GM23338 (cell line): ENCODE results near the gene LARGE1.

ENCODE experiments used
- CREB1 ChIP-seq: fragments of 250-450 bp; sonication (Bioruptor Pico); IDR thresholded peaks from 2 replicates; pipeline ENCODE4 v1.5.0; 2020; ENCODE audit warnings: low read depth, mild to moderate bottlenecking, moderate library complexity
- CTCF ChIP-seq, 2 experiments: fragments of 200-600 bp in 1 of 2; sonication (generic) in 1 of 2; conservative IDR thresholded peaks; 2 replicates each; pipeline versions ENCODE4 v1.5.1 to v1.6.1; 2016 to 2017; ENCODE audit warnings: antibody characterized with exemption in 2 of 2, low read depth in 2 of 2, mild to moderate bottlenecking in 2 of 2, moderate library complexity in 1 of 2
- EZH2 ChIP-seq: fragments of 200-600 bp; sonication (generic); IDR thresholded peaks from one replicate; pipeline ENCODE4 v1.8.0; 2017; ENCODE audit warnings: antibody characterized with exemption, mild to moderate bottlenecking, low read depth; ENCODE audit not compliant: unreplicated experiment
- EZH2phosphoT487 ChIP-seq: fragments of 200-600 bp; sonication (generic); IDR thresholded peaks from one replicate; pipeline ENCODE4 v1.8.1; 2018; ENCODE audit warnings: antibody characterized with exemption; ENCODE audit not compliant: unreplicated experiment
- JUNB ChIP-seq: IDR thresholded peaks from one replicate; pipeline ENCODE4 v1.6.1; 2016; ENCODE audit warnings: antibody characterized with exemption; ENCODE audit not compliant: unreplicated experiment
- NANOG ChIP-seq: IDR thresholded peaks from 2 replicates; pipeline ENCODE4 v1.6.1; 2016; ENCODE audit warnings: antibody characterized with exemption, borderline replicate concordance
- POLR2AphosphoS5 ChIP-seq: IDR thresholded peaks from 2 replicates; pipeline ENCODE4 v1.6.1; 2016; ENCODE audit warnings: antibody characterized with exemption, low read depth
- STAT1 ChIP-seq: IDR thresholded peaks from one replicate; pipeline ENCODE4 v1.6.1; 2016; ENCODE audit warnings: antibody characterized with exemption; ENCODE audit not compliant: unreplicated experiment
- ZNF114 ChIP-seq: fragments of 250-450 bp; sonication (Bioruptor Pico); IDR thresholded peaks from 2 replicates; pipeline ENCODE4 v1.5.0; 2020; ENCODE audit warnings: mild to moderate bottlenecking, moderate library complexity
- ZNF331 ChIP-seq: fragments of 250-450 bp; sonication (Bioruptor Pico); IDR thresholded peaks from 2 replicates; pipeline ENCODE4 v1.5.0; 2020; ENCODE audit warnings: low read depth, mild to moderate bottlenecking, moderate library complexity
- TF ChIP-seq, protein P1 (sequence below): IDR thresholded peaks from one replicate; pipeline ENCODE4 v1.6.1; 2018; ENCODE audit warnings: antibody characterized with exemption; ENCODE audit not compliant: unreplicated experiment
- TF ChIP-seq, protein P2 (sequence below): IDR thresholded peaks from 2 replicates; pipeline ENCODE4 v1.6.1; 2016; ENCODE audit warnings: antibody characterized with exemption

GRCh38 chr22:33923033-33923432, 2.8 kb upstream of the LARGE1 start:
- TF ChIP-seq EZH2phosphoT487 (no peak), CTCF (conservative IDR thresholded peaks at IDR 0.05; ENCODE audit: low read depth in 2 of 2) (no peak), CREB1 (CRISPR knock-in tag) (no peak), POLR2AphosphoS5 (no peak), JUNB (no peak), EZH2 (no peak), STAT1 (no peak), NANOG (no peak), ZNF331 (CRISPR knock-in tag) (no peak), ZNF114 (CRISPR knock-in tag) (no peak)
- TF ChIP-seq, protein P1, sequence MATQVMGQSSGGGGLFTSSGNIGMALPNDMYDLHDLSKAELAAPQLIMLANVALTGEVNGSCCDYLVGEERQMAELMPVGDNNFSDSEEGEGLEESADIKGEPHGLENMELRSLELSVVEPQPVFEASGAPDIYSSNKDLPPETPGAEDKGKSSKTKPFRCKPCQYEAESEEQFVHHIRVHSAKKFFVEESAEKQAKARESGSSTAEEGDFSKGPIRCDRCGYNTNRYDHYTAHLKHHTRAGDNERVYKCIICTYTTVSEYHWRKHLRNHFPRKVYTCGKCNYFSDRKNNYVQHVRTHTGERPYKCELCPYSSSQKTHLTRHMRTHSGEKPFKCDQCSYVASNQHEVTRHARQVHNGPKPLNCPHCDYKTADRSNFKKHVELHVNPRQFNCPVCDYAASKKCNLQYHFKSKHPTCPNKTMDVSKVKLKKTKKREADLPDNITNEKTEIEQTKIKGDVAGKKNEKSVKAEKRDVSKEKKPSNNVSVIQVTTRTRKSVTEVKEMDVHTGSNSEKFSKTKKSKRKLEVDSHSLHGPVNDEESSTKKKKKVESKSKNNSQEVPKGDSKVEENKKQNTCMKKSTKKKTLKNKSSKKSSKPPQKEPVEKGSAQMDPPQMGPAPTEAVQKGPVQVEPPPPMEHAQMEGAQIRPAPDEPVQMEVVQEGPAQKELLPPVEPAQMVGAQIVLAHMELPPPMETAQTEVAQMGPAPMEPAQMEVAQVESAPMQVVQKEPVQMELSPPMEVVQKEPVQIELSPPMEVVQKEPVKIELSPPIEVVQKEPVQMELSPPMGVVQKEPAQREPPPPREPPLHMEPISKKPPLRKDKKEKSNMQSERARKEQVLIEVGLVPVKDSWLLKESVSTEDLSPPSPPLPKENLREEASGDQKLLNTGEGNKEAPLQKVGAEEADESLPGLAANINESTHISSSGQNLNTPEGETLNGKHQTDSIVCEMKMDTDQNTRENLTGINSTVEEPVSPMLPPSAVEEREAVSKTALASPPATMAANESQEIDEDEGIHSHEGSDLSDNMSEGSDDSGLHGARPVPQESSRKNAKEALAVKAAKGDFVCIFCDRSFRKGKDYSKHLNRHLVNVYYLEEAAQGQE, result no peak
- TF ChIP-seq, protein P2, sequence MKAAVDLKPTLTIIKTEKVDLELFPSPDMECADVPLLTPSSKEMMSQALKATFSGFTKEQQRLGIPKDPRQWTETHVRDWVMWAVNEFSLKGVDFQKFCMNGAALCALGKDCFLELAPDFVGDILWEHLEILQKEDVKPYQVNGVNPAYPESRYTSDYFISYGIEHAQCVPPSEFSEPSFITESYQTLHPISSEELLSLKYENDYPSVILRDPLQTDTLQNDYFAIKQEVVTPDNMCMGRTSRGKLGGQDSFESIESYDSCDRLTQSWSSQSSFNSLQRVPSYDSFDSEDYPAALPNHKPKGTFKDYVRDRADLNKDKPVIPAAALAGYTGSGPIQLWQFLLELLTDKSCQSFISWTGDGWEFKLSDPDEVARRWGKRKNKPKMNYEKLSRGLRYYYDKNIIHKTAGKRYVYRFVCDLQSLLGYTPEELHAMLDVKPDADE, result no peak
